Left ventricle myocardium inferior (tissue), 1 donor: ENCODE data around the gene IL16. TPM values are rescaled to one million over a fixed set of nuclear protein-coding genes. Genes with fewer than 3 reads are reported as not detected.

Experiments
- DNase-seq: peaks from one replicate; pipeline ENCODE4 v3.0.0-alpha.2; 2020
- H3K27ac ChIP-seq: fragments of 200-600 bp; replicated peaks from 2 replicates; pipeline ENCODE4 v1.8.0; 2021
- H3K27me3 ChIP-seq: fragments of 200-600 bp; 2 replicates; pipeline ENCODE4 v1.8.0; 2021; ENCODE audit warnings: low read depth
- H3K36me3 ChIP-seq: fragments of 200-600 bp; 2 replicates; pipeline ENCODE4 v1.8.0; 2021
- H3K4me1 ChIP-seq: fragments of 200-600 bp; 2 replicates; pipeline ENCODE4 v1.8.0; 2021
- H3K4me3 ChIP-seq: fragments of 200-600 bp; 2 replicates; pipeline ENCODE4 v1.8.0; 2021; ENCODE audit warnings: mild to moderate bottlenecking, moderate library complexity
- H3K9me3 ChIP-seq: fragments of 200-600 bp; replicated peaks from 2 replicates; pipeline ENCODE4 v1.8.0; 2021
- CTCF ChIP-seq: fragments of 200-600 bp; IDR thresholded peaks from 2 replicates; pipeline ENCODE4 v1.8.0; 2021; ENCODE audit warnings: antibody characterized with exemption, mild to moderate bottlenecking, borderline replicate concordance
- intact Hi-C: fragments of 100-400 bp; cut with micrococcal nuclease; formaldehyde crosslinking; loops from one replicate; pipeline ENCODE4 v1.11.0; 2022
- total RNA-seq: library from RNA; stranded (reverse); fragmentation: NEBNext Ultra II Directional; extraction: Animal tissue kit (Norgen Biotek cat#: 25700); gene quantifications from one replicate; pipeline ENCODE4 v1.2.1, GENCODE V29; 2021
- donor health status: DM: no; HTN: yes; CAD: no; lungs with severe emphysema.

The IL16 gene
- total RNA-seq, 1 donor from 2014 or later: 3.8 TPM

- intact Hi-C loops: no loop called here
- H3K27me3 ChIP-seq: no peaks in the 10 kb centered on the region
- H3K27ac ChIP-seq: peak overlapping the region; percentile 66
These were observed 24.8 kb downstream of the IL16 start for GRCh38 chr15:81221449-81221848.

GRCh38 chr15:81222007-81222406 lies 25.3 kb downstream of the IL16 start:
- H3K4me3 ChIP-seq: no peak overlapping the region
- H3K27ac ChIP-seq: peak overlapping the region; percentile 66
- peaks cover 39% of the 10 kb centered on the region for H3K4me1 ChIP-seq
- H3K27me3 ChIP-seq: no peaks in the 10 kb centered on the region
- H3K36me3 ChIP-seq: peaks cover 7% of the 10 kb centered on the region
- no peaks in the 10 kb centered on the region for H3K9me3 ChIP-seq
- TF ChIP-seq CTCF: no peak
- intact Hi-C loops: no loop called here
- no peak for DNase-seq

More at GRCh38 chr15:81221449-81221848, 24.8 kb downstream of the IL16 start:
- Histone ChIP-seq H3K9me3 (no peaks in the 10 kb centered on the region), H3K4me1 (peaks cover 39% of the 10 kb centered on the region), H3K4me3 (no peak overlapping the region), H3K36me3 (peaks cover 7% of the 10 kb centered on the region)
- no peak for TF ChIP-seq CTCF
- no peak for DNase-seq

- intact Hi-C loops: no loop called here
- Histone ChIP-seq H3K27me3 (no peaks in the 10 kb centered on the region), H3K4me3 (no peak overlapping the region), H3K27ac (peak overlapping the region; percentile 34), H3K4me1 (peaks cover 39% of the 10 kb centered on the region), H3K36me3 (peaks cover 7% of the 10 kb centered on the region), H3K9me3 (no peaks in the 10 kb centered on the region)
- no peak for TF ChIP-seq CTCF
- DNase-seq: no peak
These were observed 26.8 kb downstream of the IL16 start for GRCh38 chr15:81223346-81223971.

GRCh38 chr15:81224232-81224631 lies 27.6 kb downstream of the IL16 start:
- intact Hi-C loops: no loop called here
- no peak for TF ChIP-seq CTCF
- no peak overlapping the region for H3K4me3 ChIP-seq
- H3K27me3 ChIP-seq: no peaks in the 10 kb centered on the region
- H3K4me1 ChIP-seq: peaks cover 39% of the 10 kb centered on the region
- DNase-seq: no peak
- peak overlapping the region; percentile 79 for H3K27ac ChIP-seq
- H3K36me3 ChIP-seq: peaks cover 7% of the 10 kb centered on the region
- no peaks in the 10 kb centered on the region for H3K9me3 ChIP-seq

GRCh38 chr15:81225161-81225671 lies 28.5 kb downstream of the IL16 start:
- Histone ChIP-seq H3K4me1 (peaks cover 45% of the 10 kb centered on the region), H3K4me3 (no peak overlapping the region), H3K9me3 (no peaks in the 10 kb centered on the region), H3K36me3 (peaks cover 7% of the 10 kb centered on the region), H3K27me3 (no peaks in the 10 kb centered on the region), H3K27ac (peak overlapping the region; percentile 79)
- TF ChIP-seq CTCF: no peak
- intact Hi-C loops: no loop called here
- DNase-seq: peak; percentile 64
